Measurements from ENCODE around the gene FTO.

FTO gene

GRCh38 chr16:54097774-54098173 lies 393.8 kb downstream of the FTO start:
- in situ Hi-C loops (cut with HindIII; ENCODE audit: low pct_ligation_motif_present, low sequenced_read_pairs), result no loop called here
- Histone ChIP-seq H3K27me3 (replicated peaks) (no peaks in the 10 kb centered on the region), H3K4me3 (ENCODE audit: low read depth, low read length) (no peak overlapping the region), H3K27ac (no peak overlapping the region), H3K36me3 (replicated peaks) (no peaks in the 10 kb centered on the region)
- TF ChIP-seq CTCF (IDR thresholded peaks at IDR 0.05; ENCODE audit: low read depth, low read length, missing control alignments), result no peak
- no peak for DNase-seq

GRCh38 chr16:54098247-54098646 lies 394.3 kb downstream of the FTO start:
- no peak for DNase-seq
- Histone ChIP-seq H3K36me3 (replicated peaks) (no peaks in the 10 kb centered on the region), H3K27me3 (replicated peaks) (no peaks in the 10 kb centered on the region), H3K4me3 (ENCODE audit: low read depth, low read length) (no peak overlapping the region), H3K27ac (no peak overlapping the region)
- in situ Hi-C loops (cut with HindIII; ENCODE audit: low pct_ligation_motif_present, low sequenced_read_pairs), result no loop called here
- no peak for TF ChIP-seq CTCF (IDR thresholded peaks at IDR 0.05; ENCODE audit: low read depth, low read length, missing control alignments)

- Histone ChIP-seq H3K27me3 (replicated peaks) (no peaks in the 10 kb centered on the region), H3K36me3 (replicated peaks) (no peaks in the 10 kb centered on the region), H3K4me3 (ENCODE audit: low read depth, low read length) (no peak overlapping the region), H3K27ac (no peak overlapping the region)
- TF ChIP-seq CTCF (IDR thresholded peaks at IDR 0.05; ENCODE audit: low read depth, low read length, missing control alignments), result no peak
- in situ Hi-C loops (cut with HindIII; ENCODE audit: low pct_ligation_motif_present, low sequenced_read_pairs), result no loop called here
- no peak for DNase-seq
Observed at GRCh38 chr16:54099627-54100026, 395.7 kb downstream of the FTO start.

- no peak for TF ChIP-seq CTCF (IDR thresholded peaks at IDR 0.05; ENCODE audit: low read depth, low read length, missing control alignments)
- Histone ChIP-seq H3K27ac (no peak overlapping the region), H3K36me3 (replicated peaks) (no peaks in the 10 kb centered on the region), H3K4me3 (ENCODE audit: low read depth, low read length) (no peak overlapping the region), H3K27me3 (replicated peaks) (no peaks in the 10 kb centered on the region)
- no peak for DNase-seq
- in situ Hi-C loops (cut with HindIII; ENCODE audit: low pct_ligation_motif_present, low sequenced_read_pairs), result no loop called here
Observed at GRCh38 chr16:54102888-54103866, 399.2 kb downstream of the FTO start.

- Histone ChIP-seq H3K27ac (no peak overlapping the region), H3K27me3 (replicated peaks) (no peaks in the 10 kb centered on the region), H3K36me3 (replicated peaks) (no peaks in the 10 kb centered on the region), H3K4me3 (ENCODE audit: low read depth, low read length) (no peak overlapping the region)
- in situ Hi-C loops (cut with HindIII; ENCODE audit: low pct_ligation_motif_present, low sequenced_read_pairs), result no loop called here
- no peak for TF ChIP-seq CTCF (IDR thresholded peaks at IDR 0.05; ENCODE audit: low read depth, low read length, missing control alignments)
- DNase-seq, result no peak
Observed at GRCh38 chr16:54106057-54106456, 402.1 kb downstream of the FTO start.

All from brain microvascular endothelial cell (primary cell).